ENCODE results near the gene CDX4. TPM values are rescaled to one million over a fixed set of nuclear protein-coding genes. Genes with fewer than 3 reads are reported as not detected.

CDX4 gene
- total RNA-seq, 1 donor from 2014 or later, result not detected

GRCh38 chrX:73447311-73447794, 500 bp downstream of the CDX4 start:
- Mint-ChIP-seq H3K27ac (ENCODE audit: unreplicated experiment) (no peak overlapping the region), H3K4me3 (ENCODE audit: unreplicated experiment) (no peak overlapping the region), H3K36me3 (ENCODE audit: low read depth, unreplicated experiment) (no peaks in the 10 kb centered on the region), H3K4me1 (ENCODE audit: unreplicated experiment) (no peaks in the 10 kb centered on the region), H3K27me3 (ENCODE audit: unreplicated experiment) (peaks cover 1% of the 10 kb centered on the region), H3K9me3 (ENCODE audit: unreplicated experiment) (no peaks in the 10 kb centered on the region)
- no peak for TF ChIP-seq CTCF (IDR thresholded peaks at IDR 0.05; ENCODE audit: unreplicated experiment)
- DNase-seq (ENCODE audit: low spot score), result no peak

GRCh38 chrX:73448379-73448778, 1.5 kb downstream of the CDX4 start:
- Mint-ChIP-seq H3K36me3 (ENCODE audit: low read depth, unreplicated experiment) (no peaks in the 10 kb centered on the region), H3K9me3 (ENCODE audit: unreplicated experiment) (no peaks in the 10 kb centered on the region), H3K4me3 (ENCODE audit: unreplicated experiment) (no peak overlapping the region), H3K27me3 (ENCODE audit: unreplicated experiment) (peaks cover 1% of the 10 kb centered on the region), H3K4me1 (ENCODE audit: unreplicated experiment) (no peaks in the 10 kb centered on the region), H3K27ac (ENCODE audit: unreplicated experiment) (no peak overlapping the region)
- DNase-seq (ENCODE audit: low spot score), result no peak
- no peak for TF ChIP-seq CTCF (IDR thresholded peaks at IDR 0.05; ENCODE audit: unreplicated experiment)

GRCh38 chrX:73455171-73455570, 8.3 kb downstream of the CDX4 start:
- Mint-ChIP-seq H3K27me3 (ENCODE audit: unreplicated experiment) (peaks cover 3% of the 10 kb centered on the region), H3K27ac (ENCODE audit: unreplicated experiment) (no peak overlapping the region), H3K9me3 (ENCODE audit: unreplicated experiment) (no peaks in the 10 kb centered on the region)

GRCh38 chrX:73457306-73457705, 10.5 kb downstream of the CDX4 start:
- DNase-seq (ENCODE audit: low spot score), result no peak
- Mint-ChIP-seq H3K9me3 (ENCODE audit: unreplicated experiment) (no peaks in the 10 kb centered on the region), H3K36me3 (ENCODE audit: low read depth, unreplicated experiment) (no peaks in the 10 kb centered on the region), H3K4me1 (ENCODE audit: unreplicated experiment) (no peaks in the 10 kb centered on the region), H3K27ac (ENCODE audit: unreplicated experiment) (no peak overlapping the region), H3K4me3 (ENCODE audit: unreplicated experiment) (no peak overlapping the region), H3K27me3 (ENCODE audit: unreplicated experiment) (peaks cover 1% of the 10 kb centered on the region)
- no peak for TF ChIP-seq CTCF (IDR thresholded peaks at IDR 0.05; ENCODE audit: unreplicated experiment)

More at GRCh38 chrX:73455171-73455570, 8.3 kb downstream of the CDX4 start:
- Mint-ChIP-seq H3K36me3 (ENCODE audit: low read depth, unreplicated experiment) (no peaks in the 10 kb centered on the region), H3K4me3 (ENCODE audit: unreplicated experiment) (no peak overlapping the region), H3K4me1 (ENCODE audit: unreplicated experiment) (no peaks in the 10 kb centered on the region)
- no peak for DNase-seq (ENCODE audit: low spot score)
- TF ChIP-seq CTCF (IDR thresholded peaks at IDR 0.05; ENCODE audit: unreplicated experiment), result no peak

- H3K9me3 Mint-ChIP-seq (ENCODE audit: unreplicated experiment), result no peaks in the 10 kb centered on the region
- no peak overlapping the region for H3K27ac Mint-ChIP-seq (ENCODE audit: unreplicated experiment)
- DNase-seq (ENCODE audit: low spot score), result no peak
- H3K4me3 Mint-ChIP-seq (ENCODE audit: unreplicated experiment), result no peak overlapping the region
- TF ChIP-seq CTCF (IDR thresholded peaks at IDR 0.05; ENCODE audit: unreplicated experiment), result no peak
- H3K36me3 Mint-ChIP-seq (ENCODE audit: low read depth, unreplicated experiment), result no peaks in the 10 kb centered on the region
- H3K27me3 Mint-ChIP-seq (ENCODE audit: unreplicated experiment), result no peaks in the 10 kb centered on the region
- no peaks in the 10 kb centered on the region for H3K4me1 Mint-ChIP-seq (ENCODE audit: unreplicated experiment)
These were observed 21.5 kb downstream of the CDX4 start for GRCh38 chrX:73468376-73468775.

All from endothelial cell (in vitro differentiated cells).